Measurements from ENCODE around the gene ZNF668. TPM values are rescaled to one million over a fixed set of nuclear protein-coding genes. Genes with fewer than 3 reads are reported as not detected.
"Not testable (repeated sequence)": the region's sequence is repeated elsewhere in the genome, so short reads cannot be mapped to it uniquely, and the experiment has no call there.

Gene ZNF668
- total RNA-seq, 1 donor = 10.8 TPM

DNA sequence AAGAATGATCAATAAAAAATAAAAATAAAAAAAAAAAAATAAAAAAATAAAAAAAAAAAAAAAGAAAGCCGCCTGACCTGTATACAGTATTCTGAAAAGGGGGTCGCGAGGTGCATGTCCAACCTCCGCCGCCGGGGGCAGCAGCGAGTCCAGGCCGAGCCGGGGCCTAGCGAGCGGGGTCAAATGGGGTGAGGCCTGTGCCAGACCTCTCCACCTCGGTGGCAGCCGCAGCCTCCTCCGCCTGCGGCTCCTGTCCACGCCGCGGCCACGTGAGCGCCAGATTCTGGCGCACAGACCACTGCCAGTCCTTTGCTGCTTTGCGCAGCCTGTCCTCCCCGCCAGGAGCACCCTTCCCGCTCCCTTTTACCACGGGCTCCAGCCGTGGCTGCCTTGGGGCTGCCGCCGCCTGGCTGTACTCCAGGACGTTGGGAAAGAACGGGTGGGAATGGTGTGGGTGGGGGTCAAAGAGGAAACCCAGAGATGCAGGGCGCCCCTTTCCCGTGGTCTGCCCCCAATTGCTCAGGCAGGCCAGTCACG is 31.7 kb upstream of the ZNF668 start:
- DNase-seq (ENCODE audit: low read depth in 2 of 3, low spot score in 2 of 3) = peak; percentile 54 to 86 (median 86)

DNA sequence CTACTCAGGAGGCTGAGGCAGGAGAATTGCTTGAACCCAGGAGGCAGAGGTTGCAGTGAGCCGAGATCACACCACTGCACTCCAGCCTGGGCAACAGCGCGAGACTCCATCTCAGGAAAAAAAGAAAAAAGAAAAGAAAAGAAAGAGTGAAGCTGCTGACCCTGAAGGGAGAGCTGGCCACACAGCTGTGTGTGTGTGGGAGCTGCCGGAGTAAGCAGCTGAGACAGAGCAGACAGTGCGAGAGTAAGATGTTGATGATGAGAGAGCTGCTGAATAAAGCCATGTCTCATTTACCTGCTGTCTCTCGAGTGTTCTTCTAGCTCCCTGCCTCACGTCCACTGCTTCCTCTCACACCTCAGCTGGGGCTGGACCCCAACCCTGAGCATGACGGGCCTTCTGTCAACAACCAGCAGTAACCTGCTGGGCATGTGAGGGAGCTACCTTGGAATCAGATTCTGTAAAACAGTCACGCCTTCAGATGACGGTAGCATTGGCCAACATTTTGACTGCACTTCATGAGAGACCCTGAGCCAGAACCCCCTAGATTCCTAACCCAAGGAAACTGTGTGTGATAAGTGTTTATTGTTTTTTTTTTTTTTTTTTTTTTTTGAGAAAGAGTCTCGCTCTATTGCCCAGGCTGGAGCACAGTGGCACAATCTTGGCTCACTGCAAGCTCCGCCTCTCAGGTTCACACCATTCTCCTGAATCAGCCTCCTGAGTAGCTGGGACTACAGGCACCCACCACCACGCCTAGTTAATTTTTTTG is 27.0 kb upstream of the ZNF668 start:
- not testable (repeated sequence) for DNase-seq (ENCODE audit: low read depth in 2 of 3, low spot score in 2 of 3)

DNA sequence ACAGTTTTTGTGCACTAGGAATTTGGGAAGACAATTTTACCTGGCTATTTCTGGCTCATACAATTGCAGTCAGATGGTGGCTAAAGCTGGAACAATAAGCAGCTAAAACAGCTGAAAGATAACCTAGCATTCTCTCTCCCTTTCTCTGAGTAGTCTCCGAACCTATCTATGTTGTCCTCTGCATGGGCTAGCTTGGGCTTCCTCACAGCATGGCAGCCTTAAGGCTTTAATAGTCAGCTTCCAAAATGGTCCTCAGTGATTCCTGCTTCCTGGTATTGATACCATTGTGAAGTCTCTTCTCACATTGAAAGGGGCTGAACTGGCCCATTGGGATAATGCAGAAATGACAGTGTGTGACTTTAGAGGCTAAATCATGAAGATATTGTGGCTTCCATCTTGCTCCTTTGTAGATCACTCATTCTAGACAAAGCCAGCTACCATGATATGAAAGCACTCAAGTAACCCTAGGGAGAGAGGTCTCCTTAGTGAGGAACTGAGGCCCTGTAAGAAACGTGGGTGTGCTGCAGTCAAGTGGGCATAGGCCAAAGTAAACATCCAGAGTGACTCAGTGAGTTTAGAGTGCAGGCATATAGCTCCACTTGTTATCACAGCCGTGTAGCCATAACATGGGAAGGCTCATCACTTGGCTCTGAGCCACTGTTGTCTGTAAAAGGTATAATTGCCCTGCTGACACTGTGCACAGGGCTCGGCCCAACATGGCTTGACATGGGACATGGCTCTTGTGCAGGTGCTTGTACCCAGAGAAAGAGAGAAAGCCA is 26.0 kb upstream of the ZNF668 start:
- DNase-seq (ENCODE audit: low read depth in 2 of 3, low spot score in 2 of 3) = no peak

DNA sequence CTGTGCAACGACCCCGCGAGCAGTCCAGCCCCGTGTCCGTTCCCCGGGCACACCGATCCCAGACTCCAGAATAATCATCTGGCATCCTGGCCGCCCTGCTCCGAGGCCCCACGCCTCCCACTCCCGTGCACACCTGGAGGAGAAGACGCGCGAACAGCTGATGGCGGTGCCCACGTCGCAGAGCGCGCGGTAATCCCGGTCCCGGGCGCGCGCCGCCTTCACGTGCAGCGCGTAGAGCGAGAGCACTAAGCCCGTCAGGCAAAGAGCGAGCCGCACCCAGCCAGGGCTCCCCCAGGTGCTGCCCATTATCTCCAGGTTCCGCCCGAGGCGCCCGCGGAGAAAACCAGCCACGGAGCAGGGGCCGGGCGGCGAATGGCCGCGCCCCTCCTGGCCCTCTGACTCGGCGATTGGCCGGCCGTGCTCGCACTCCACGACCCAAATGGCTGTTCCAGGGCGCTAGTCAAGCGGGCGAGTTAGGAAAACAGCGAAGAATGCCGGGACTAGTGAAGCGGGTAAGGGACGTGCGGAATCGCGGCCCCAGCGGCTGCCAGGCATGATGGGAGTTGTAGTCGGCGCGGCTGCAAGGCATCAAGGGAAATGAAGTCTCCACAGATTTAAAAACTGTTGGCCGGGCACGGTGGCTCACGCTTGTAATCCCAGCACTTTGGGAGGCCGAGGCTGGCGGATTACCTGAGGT is 20.5 kb upstream of the ZNF668 start, which contains the start of gene VKORC1:
Gene VKORC1, minus strand, starts transcription at position 374 of the 697 bp plus-strand sequence. Its CDS starts 68 bp downstream, at position 306.
- DNase-seq (ENCODE audit: low read depth in 2 of 3, low spot score in 2 of 3) = peak; percentile 70 to 94 (median 92)

GRCh38 chr16:31094088-31094423 is 20.0 kb upstream of the ZNF668 start:
- DNase-seq (ENCODE audit: low read depth in 2 of 3, low spot score in 2 of 3) = no peak

- peak in 2 of 3 donors; percentile 41 to 48 for DNase-seq (ENCODE audit: low read depth in 2 of 3, low spot score in 2 of 3)
These were observed 19.2 kb upstream of the ZNF668 start for GRCh38 chr16:31093132-31093703.

DNA sequence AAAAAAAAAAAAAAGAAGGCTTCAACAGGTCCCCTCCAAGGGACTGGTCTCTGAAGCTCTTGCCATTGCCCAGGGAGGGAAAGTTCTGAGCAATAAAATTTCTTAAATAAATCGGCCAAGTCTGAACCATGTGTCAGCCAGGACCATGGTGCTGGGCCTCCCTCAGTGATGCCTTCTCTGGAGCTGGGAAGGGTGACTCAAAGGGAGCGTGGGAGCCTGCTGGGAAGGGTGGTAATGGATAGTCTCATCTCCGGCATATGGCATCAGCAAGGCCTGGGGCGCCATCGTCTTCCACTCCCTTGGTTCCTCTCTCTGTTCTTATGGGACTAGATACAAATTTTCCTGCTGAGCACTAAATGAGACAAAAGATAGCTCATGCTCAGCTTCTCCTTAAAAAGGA is 18.3 kb upstream of the ZNF668 start:
- DNase-seq (ENCODE audit: low read depth in 2 of 3, low spot score in 2 of 3) = no peak

DNA sequence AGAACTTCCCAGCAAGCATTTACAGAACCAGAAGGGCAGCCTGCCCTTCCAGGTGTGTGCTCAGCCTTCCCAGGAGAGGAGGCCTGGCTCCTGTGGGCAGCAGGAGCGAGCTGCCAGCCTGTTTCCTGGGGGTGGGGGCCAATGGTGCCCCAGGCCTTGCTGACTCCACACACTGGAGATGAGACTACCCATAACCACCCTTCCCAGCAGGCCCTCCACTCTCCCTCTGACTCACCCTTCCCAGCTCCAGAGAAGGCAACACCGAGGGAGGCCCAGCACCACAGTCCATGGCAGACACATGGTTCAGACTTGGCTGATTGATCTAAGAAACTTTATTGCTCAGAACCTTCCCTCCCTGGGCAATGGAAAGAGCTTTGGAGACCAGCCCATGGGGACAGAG is 16.5 kb upstream of the ZNF668 start:
- DNase-seq (ENCODE audit: low read depth in 2 of 3, low spot score in 2 of 3) = no peak

DNA sequence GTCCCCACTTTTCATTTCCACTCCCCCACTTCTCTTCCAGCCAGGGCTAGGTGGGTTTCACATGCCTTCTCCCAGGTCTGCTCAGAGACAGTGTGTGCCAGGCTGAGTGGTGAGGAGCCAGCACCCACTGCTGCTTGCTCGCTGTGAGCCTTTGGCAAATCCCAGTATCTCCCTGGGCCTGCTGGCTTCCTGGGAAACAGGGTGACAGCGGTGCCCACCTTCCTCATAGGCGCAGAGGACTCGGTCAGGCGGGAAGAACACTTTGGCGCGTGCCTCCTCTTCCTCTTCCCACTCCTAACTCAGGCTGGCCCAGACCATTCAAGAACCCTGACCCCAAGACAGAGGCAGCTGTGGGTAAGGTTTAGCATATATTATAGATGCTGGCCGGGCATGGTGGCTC is 15.2 kb upstream of the ZNF668 start:
- no peak for DNase-seq (ENCODE audit: low read depth in 2 of 3, low spot score in 2 of 3)

GRCh38 chr16:31088459-31089183 is 14.6 kb upstream of the ZNF668 start, which contains the start of gene PRSS53:
Gene PRSS53, minus strand, starts transcription at chr16:31088943. Its CDS starts 134 bp downstream, at chr16:31088809.
- DNase-seq (ENCODE audit: low read depth in 2 of 3, low spot score in 2 of 3) = no peak

DNA sequence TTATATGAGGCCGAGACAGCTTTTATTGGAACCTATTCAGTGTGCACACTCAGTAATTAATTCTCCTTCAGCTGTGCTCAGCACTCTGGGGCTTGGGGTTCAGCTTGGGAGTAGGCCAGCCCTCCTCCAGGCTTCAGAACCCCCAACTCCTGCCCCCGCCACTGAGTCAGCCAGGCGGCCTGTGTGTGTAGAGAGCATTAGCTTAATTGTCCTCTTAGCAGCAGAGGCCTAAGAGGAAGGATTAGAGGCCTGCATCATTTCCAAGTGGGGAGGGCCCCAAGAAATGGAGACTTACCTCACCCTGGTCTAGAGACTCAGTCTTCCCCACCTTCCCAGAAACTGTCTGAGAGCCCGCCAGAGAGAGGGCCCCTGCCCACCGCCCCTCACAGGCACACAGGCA is 13.9 kb upstream of the ZNF668 start:
- DNase-seq (ENCODE audit: low read depth in 2 of 3, low spot score in 2 of 3) = no peak

- DNase-seq (ENCODE audit: low read depth in 2 of 3, low spot score in 2 of 3) = no peak
These were observed 13.4 kb upstream of the ZNF668 start for GRCh38 chr16:31087481-31087880.

DNA sequence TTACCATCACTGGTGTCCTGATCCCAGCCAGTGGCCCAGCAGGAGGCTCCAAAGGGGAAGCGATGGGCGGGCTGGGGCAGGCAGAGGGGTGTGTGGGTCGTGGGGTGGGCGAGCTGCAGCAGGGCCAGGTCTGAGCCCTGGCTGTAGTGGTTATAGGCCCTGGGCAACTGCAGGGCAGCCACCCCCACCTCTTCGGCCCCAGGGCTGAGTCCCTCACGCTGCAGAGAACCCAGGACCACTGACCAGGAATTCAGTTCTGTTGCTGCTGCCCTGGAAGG is 12.5 kb upstream of the ZNF668 start:
- no peak for DNase-seq (ENCODE audit: low read depth in 2 of 3, low spot score in 2 of 3)

GRCh38 chr16:31085873-31086628 is 12.0 kb upstream of the ZNF668 start:
- no peak for DNase-seq (ENCODE audit: low read depth in 2 of 3, low spot score in 2 of 3)

- DNase-seq (ENCODE audit: low read depth in 2 of 3, low spot score in 2 of 3) = no peak
These were observed 11.4 kb upstream of the ZNF668 start for GRCh38 chr16:31085411-31085810.

DNA sequence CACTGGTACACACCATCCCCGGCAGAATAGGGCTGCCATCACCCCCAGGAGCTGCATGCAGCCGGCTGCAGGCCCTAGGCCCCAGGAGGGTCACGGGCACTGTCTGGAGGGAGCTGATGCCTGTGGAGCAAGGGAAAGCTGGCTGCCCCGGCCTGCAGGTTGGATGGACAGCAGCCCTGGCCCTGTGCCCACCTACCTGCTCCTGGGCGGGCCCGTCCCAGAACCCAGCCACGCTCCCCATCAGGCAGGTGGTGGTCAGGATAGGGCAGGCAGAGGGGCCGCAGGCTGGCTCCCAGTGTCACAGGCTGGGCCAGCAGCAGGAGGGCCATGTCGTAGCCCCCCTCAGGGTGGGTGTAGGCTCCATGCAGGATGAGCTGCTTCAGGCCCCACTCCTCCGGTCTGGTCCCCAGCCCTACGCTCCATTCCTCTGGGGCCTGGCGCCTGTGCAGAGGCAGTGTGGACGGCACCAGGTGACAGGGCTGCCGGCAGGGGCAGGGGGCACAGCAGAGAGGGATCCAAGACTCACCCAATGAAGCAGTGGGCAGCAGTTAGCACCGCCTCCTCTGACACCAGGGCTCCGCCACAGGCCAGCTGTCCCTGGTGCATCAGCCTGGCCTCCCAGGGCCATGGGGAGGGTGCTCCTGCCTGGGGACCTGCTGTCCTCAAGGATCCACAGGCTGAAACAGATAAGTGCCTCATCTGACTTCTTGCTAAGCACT is 10.7 kb upstream of the ZNF668 start:
- DNase-seq (ENCODE audit: low read depth in 2 of 3, low spot score in 2 of 3) = no peak

GRCh38 chr16:31083981-31084380 is 9.9 kb upstream of the ZNF668 start:
- no peak for DNase-seq (ENCODE audit: low read depth in 2 of 3, low spot score in 2 of 3)

GRCh38 chr16:31083556-31083955 is 9.5 kb upstream of the ZNF668 start:
- DNase-seq (ENCODE audit: low read depth in 2 of 3, low spot score in 2 of 3) = no peak

DNA sequence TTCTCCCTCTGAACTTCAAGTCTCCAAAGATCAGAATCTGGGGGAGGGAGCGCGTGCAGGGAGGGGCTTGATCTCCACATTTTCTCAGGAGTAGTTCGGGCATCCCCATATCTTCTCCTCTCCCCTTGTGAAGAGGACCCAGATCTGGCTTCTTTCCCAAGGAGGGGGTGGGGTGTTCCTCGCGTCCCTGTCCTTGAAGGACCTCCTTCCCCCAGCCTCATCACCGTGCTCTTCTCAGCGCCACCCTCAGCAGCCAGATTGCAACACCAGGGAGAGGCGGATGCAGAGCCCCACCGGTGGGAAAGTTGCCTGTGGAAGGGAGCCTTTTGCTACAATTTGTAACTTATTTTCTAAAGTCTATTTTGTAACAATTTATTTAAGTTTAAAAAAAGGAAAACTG is 9.0 kb upstream of the ZNF668 start:
- DNase-seq (ENCODE audit: low read depth in 2 of 3, low spot score in 2 of 3) = no peak

Data from hematopoietic multipotent progenitor cell (in vitro differentiated cells).